HG03571 (cell line): ENCODE results near the gene USH2A.
"Not testable (repeated sequence)": the region's sequence is repeated elsewhere in the genome, so short reads cannot be mapped to it uniquely, and the experiment has no call there.

ENCODE experiments used
- ATAC-seq: cut with Tn5 transposase; IDR thresholded peaks from one replicate; pipeline ENCODE4 v1.9.1; 2021; ENCODE audit not compliant: unreplicated experiment

The USH2A gene

DNA sequence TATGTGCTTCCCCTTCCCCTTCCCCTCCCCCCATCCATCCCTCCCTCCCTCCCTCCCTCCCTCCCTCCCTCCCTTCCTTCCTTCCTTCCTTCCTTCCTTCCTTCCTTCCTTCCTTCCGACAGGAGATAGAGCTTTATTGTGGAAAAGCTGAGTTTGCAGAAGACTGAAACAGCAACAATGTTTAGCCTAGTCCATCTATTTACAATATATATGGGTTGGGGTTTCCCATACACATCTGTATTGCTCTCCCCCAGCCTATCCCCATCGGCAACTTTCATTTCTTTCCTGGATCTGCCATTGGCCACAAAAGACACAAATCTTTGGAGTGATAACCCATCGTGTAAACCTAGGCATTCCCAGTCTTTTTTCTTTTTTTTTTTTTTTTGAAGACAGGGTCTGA is 222.3 kb downstream of the USH2A start:
- ATAC-seq: no peak

DNA sequence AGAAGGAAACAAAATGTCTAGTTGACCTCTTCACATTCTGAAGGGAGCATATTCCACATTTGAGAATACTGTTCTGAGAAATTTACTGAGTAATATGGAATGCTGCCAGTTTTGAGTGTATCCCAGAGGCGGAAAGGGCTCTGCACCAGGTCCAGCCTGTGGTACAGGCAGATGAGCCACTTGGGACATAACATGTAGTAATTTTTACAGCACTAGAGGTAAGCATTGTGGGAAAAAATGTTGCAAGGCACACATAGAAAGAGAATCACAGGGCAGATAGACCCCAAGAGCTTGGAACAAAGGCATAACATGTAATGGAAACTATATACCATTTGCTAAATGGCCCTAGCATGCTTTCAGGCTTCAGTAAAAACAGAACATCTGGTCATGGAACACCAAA is 228.5 kb downstream of the USH2A start:
- no peak for ATAC-seq

DNA sequence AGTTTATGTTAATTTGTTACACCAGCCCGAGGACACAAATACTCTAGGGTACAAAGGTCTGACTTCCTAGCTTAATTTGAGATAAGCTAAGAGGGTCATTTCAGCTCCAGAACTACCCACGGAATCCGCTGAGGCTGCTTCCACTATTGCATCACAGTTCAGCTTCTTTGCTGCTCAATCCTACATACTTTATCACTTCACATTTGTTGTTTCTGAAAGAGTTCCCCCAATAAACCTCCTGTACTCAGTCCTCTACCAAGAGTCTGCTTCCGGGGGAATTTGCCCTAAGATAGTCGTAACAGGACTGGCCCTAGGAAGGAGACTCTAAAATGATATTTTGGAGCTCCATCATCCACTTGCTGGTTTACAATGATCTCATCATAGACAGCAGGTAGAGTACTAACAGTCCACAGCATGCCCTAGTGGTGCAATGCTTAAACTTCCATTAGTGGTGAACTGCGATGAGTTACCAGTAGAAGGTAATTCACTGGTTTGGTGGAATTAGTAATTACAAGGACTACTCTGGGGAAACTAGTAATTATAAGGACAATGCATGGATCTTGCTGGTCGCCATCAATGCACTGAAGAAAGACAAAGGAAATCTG is 229.3 kb downstream of the USH2A start:
- ATAC-seq: no peak

DNA sequence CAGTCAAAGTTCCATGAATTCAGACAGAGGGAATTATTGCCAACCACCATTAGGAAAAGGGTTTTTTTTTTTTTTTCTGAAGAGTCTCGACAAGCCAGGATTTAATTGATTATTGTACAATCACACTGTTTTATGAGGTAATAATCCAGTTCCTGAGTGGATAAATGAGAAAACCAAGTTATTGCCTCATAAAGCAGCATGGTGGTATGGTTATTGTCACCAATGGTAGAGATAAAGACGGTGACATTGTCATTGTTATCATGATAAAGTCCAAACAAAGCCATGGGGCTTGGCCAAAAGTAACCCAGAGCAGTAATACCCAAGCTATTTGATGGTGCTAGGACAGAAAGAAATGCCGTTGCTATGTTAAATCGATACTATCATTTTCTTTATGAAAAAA is 232.8 kb downstream of the USH2A start:
- no peak for ATAC-seq

DNA sequence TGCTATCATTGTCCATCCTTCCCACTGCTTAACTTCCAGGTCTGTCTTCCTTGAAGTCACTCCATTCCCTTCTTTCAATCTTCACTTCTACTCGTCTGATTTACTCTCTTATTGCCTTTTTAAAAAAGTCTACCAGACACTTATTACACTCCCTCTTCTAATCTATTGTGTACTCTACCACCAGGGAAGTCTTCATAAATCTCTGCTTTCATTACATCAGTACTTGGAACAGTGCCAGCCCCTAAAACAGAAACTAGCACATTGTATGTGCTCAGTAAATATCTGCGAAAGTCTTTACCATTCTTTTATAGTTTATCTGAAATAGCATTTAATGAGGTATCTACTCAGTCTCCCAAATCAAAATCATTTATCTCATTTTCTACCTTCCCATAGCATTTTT is 236.4 kb downstream of the USH2A start:
- ATAC-seq: no peak

DNA sequence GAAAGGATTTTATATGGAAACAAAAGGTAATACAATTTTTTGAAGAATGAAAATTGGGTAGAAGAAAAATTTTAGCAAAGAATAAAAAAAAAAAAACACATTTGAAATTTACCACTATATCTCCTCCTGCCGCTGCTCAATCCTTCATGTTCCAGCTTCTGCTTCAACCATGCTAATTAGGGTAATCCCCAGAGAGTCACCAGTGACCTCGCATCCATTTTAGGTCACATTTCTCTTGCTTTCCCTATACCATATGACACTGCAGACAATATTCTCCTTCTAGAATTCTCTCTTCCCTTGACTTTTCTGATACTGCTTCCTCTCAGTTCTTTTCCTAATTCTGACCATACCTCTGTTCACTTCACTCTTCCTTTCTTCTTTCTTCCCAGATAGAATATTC is 237.1 kb downstream of the USH2A start:
- no peak for ATAC-seq

DNA sequence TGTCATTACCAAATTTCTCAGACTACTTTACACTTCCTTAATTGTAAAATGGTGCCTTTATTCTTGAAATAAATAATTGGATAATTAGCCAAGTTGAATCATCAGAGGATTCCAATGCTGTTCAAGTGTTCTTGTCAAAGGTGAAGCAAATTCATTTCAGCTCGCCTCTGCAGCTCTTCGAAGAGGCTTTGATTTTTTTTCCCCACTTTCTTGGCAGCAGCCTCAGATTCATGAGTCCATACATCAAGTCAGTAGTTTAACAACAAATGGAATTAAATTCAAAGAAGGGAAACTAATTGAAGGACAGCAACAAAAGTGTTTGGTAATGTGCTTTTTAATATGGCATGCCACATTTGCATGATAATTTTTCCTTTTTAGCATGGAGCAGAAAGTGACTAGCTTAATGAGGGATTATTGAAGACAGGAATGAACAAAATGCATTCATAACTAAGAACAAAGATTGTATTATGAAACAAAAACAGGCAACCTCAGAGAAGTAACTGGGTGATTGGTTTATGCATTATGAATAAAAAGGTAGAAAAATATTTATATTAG is 239.0 kb downstream of the USH2A start:
- no peak for ATAC-seq

DNA sequence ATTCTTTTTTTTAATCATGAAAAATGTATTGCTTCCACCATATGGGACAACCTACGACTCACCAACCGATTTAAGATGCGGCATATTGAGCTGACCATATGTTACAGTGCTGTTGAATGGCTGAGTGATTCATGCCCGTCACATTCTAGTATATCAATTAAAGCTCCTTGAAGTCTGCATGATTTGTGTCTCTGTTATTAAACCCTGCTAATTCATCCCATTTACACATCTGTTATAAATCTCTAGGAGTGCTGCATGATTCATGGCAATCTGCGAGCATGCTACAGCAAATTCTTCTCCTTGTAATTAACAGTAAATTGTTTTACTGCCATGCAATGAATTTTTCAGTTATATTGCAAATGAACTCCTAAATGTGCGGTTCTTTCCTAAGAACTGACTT is 239.8 kb downstream of the USH2A start:
- ATAC-seq: no peak

DNA sequence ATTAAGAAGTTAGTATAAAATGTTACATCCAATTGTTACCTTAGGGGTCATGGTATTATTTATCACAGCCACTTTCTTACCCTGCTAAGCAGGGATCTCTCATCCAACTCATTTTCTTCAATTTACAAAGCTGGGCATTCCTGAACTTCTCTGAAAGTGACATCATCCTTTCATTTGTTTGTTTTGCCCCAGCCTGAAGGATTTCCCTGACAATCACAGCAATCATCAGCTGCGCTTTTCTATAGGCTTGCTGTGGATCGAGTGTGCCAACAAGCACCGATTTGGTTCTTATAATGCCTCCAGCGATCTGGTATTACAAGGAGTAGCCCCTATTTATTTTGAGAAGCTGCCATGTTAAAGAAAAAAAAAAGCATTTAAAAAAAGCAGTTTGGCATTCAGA is 240.2 kb downstream of the USH2A start:
- ATAC-seq: no peak

DNA sequence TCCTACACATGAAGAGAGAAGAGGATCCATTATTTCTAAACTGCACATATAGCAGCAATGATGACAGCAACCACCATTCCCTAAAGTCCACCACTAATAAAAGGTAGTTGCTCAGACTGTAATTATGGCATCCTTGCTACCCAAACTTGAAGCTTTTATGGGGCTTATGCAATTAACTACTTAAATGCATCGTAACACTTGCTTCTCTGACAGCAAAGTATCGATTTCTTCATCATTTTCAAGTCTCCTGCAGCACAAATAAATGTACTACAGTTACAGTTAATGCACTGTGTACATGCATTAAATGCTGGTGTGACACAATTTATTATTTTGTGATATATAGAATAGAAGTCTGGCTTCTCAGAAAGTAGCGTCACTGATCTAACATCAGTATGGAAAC is 241.7 kb downstream of the USH2A start:
- no peak for ATAC-seq

DNA sequence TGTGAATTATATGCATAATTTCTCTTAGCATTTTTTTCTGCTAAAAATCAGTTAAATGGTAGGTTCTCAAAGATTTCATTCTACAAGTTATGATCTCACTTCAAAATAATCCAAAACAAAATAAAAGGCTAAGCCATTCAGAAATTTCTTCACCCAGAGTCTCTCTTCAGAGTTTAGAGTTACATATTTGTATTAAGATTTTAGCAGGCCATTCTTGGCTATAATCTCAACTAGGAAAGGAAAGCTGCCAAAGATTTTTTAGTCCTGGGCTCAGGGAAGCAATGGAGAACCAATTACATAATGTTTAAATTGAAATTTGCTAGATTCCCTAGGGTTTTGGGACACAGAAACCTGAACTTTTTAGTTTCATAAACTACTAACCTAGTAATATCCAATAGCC is 245.0 kb downstream of the USH2A start:
- no peak for ATAC-seq

DNA sequence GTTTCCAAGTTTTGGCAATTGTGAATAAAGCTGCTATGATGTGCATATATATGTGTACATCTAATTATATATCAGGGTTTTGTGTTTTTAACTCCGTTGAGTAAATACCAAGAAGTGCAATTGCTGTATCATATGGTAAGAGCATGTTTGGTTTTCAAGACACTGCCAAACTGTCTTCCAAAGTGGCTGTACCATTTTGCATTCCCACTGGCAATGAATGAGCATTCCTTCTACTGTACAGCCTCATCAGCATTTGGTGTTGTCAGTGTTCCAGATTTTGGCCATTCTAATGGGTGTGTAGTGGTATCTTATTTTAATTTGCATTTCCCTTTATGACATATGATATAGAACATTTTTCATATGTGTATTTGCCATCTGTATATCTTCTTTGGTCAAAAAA is 246.3 kb downstream of the USH2A start:
- ATAC-seq: no peak

DNA sequence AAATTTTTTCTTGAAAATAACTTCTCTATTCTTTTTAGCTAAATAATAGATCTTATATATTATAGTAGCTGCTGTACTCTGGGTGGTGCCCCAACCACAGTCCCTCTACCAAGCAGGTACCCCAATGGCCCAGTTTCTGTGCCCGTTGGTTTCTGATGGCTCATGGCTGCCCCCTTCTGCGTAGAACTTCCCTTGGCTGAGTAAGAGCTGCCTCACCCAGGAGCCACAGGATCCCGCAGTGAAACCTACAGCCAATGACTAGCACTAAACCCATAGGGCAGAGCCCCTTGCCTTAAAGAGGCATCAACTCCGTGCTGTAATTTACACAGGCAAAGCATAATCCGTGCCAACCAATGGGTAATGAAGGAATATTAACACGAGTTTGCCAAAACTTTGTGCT is 247.5 kb downstream of the USH2A start:
- ATAC-seq: no peak

DNA sequence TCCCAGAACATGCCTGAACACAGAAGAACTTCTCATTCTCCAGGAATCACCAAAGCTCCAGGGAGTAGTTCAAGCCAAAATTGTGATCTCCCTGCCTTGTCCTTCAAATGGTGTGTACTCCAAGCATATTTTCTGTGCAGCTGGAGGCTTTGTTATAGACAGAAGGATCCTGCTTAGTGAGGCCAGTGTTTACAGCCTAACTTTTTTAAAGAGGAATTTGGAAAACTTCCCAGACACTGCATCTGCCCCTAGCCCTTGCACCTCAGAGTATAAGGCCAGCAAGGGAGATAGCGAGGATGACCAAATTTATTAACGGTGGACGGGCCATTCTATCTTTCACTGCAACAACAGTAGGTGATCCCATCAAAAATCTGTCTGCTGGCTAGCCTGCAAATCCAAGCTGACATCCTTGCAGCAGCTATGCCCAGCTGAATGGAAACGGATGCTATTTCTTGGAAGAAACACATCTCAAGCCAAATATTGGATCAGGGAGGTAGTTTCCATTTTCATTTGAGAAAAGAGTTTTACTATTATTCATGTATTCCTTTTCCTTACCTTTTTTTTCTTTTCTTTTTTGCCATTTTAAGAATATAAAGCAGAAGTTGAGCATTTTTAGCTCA is 249.8 kb downstream of the USH2A start:
- ATAC-seq: no peak

DNA sequence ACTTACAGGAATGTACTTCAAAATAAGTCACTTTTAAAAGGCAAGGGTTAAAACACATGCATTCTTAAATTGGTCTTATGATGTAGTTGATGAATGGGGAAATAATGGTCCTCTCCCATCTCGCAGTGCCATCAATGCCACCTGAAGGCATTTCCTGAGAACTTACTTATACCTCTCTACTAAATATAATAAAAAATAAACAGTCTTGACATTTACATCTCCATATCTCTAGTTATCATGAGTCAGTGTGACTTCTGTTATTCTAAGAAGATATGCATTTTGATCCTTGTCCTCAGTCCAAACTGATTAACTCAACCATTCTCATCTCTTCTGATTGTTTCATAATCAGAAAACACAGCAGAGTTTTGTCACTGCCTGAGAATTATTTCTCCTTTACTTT is 253.9 kb downstream of the USH2A start:
- no peak for ATAC-seq

DNA sequence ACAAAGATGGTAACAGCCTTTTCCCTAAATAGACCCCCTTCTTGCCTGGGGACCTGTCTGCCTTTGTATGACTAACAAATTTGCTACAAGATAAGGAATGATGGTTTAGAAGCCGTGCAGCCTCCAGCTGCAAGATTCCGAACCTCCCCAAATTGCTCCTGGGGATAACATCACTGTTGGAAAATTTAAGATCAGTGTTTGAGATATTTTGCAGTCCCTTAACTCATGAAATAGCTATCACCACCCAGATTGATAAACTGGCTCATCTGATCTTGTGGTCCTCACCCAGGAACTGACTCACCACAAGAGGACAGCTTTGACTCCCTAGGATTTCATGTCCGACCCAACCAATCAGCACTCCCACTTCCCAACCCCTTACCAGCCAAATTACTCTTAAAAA is 254.7 kb downstream of the USH2A start:
- ATAC-seq: no peak

DNA sequence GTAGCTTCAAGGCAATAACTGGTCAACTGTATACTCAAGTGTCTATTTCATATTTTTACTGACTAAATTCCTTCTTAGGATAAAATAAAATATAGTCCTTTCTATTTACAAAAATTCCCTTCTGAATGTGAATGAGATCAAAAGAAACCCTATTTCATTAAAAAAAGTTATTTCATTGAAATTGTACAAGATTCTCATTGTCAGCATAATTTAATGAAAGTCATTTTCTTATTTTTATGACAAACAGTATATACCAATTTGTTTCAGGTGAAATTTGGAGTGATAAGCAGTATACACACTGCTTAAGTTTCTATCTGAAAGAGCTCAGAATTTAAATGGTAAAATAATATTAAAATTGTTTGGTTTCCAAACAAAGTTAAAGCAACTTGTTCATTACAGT is 269.2 kb downstream of the USH2A start:
- no peak for ATAC-seq

DNA sequence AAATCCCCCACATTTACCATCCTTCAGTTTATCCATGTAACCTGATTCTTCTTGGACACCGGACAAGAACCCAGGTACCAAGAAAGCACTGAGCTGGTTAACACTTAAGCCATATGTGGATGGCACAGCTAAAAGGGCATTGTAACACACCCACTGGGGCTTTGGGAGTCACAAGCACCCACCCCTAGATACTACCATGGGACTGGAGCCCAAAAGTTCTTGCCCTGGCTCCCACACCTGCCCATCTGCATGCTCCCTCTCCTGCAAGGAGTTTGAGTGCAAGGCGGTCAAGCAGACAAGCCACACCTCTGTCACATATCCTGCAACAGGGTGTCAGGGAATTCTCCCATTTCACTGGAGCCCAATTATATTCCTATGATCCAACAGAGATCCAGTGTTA is 270.1 kb downstream of the USH2A start:
- no peak for ATAC-seq

DNA sequence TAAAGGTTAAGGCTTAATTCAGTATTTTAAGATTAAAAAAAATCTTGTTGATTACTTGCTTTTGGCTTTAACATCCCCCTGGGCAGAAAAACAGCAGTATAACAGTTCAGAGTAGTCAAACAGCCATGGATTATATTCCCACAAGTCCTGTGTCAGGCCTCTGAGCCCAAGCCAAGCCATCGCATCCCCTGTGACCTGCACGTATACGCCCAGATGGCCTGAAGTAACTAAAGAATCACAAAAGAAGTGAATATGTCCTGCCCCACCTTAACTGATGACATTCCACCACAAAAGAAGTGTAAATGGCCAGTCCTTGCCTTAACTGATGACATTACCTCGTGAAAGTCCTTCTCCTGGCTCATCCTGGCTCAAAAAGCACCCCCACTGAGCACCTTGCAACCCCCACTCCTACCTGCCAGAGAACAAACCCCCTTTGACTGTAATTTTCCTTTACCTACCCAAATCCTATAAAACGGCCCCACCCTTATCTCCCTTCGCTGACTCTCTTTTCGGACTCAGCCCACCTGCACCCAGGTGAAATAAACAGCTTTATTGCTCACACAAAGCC is 277.7 kb downstream of the USH2A start:
- not testable (repeated sequence) for ATAC-seq

DNA sequence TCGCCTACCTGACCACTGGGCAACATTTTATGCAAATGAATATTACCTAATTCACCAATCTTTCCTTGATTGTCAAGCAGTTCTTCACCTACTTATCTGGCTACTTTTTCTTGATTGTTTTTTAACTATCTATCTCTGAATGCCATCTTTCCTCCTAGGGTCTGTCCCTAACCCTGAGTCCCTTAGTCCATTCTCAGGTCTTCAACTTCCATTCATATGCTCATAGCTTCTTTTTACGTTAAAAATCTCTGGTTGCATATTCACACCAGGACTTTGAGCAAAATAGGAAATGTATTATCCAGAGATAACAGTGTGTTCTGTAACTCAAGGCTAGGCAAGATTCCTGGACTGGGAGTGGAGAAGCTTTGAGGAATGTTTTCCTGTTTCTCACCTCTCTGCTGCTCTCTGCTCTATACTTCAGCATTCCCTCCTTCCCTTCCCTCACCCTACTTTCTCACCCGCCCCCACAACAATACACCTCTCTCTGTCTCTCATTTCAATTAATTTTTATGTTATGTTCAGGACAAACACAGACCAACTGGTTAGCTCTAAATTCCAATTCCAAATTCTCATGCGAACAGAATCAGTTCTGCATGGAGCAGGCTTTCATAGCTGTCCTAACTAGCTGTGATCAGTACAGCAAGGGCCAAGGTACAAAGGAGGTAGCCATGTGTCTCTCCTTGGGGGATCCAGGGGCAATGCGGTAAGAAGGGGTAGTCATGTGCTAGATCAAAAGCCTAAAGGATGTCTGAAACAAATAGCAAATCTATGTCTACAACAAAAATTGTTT is 278.4 kb downstream of the USH2A start:
- no peak for ATAC-seq

DNA sequence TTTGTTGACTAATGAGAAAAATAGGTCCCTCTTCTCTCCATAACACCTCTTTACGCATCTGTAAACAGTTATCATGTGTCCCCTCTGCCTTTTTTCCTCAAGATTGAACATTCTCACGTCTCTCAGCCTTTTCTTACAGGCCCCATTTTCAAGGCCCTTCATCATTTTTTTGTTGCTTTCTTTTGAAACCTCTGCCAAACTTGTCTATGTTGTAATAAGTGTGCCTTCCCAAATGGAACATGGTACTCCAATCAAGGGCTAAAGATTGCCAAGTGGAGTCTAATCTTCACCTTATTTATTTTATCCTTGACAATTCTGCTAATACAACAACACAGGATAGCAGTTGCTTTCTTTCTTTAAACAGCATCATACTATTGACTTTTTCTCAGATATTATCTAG is 280.3 kb downstream of the USH2A start:
- ATAC-seq: no peak
